ENCODE measurements around the gene XPA.
A peak's percentile ranks its signal among the peaks of the same experiment; 100 is the strongest.
"Not testable (repeated sequence)": the region's sequence is repeated elsewhere in the genome, so short reads cannot be mapped to it uniquely, and the experiment has no call there.

The XPA gene

GRCh38 chr9:97696803-97697601, at the start of gene XPA:
XPA (minus strand) TSS chr9:97697340; CDS start chr9:97697292, 48 bp downstream.
- TF ChIP-seq CTCF (IDR thresholded peaks at IDR 0.05; ENCODE audit: borderline replicate concordance, insufficient read depth, low read depth, low read length) = no peak
- peak within 1 kb of the TSS; percentile 85 for H3K4me3 ChIP-seq (ENCODE audit: low read depth, low read length)

- no peak for TF ChIP-seq CTCF (IDR thresholded peaks at IDR 0.05; ENCODE audit: borderline replicate concordance, insufficient read depth, low read depth, low read length)
- H3K4me3 ChIP-seq (ENCODE audit: low read depth, low read length) = no peak overlapping the region
Observed at GRCh38 chr9:97744710-97745708, 47.9 kb upstream of the XPA start.

GRCh38 chr9:97744025-97744424, 46.9 kb upstream of the XPA start:
- not testable (repeated sequence) for H3K4me3 ChIP-seq (ENCODE audit: low read depth, low read length)

GRCh38 chr9:97742545-97742944, 45.4 kb upstream of the XPA start:
- no peak for TF ChIP-seq CTCF (IDR thresholded peaks at IDR 0.05; ENCODE audit: borderline replicate concordance, insufficient read depth, low read depth, low read length)
- no peak overlapping the region for H3K4me3 ChIP-seq (ENCODE audit: low read depth, low read length)

GRCh38 chr9:97741947-97742346, 44.8 kb upstream of the XPA start:
- no peak overlapping the region for H3K4me3 ChIP-seq (ENCODE audit: low read depth, low read length)
- TF ChIP-seq CTCF (IDR thresholded peaks at IDR 0.05; ENCODE audit: borderline replicate concordance, insufficient read depth, low read depth, low read length) = no peak

GRCh38 chr9:97740848-97741821, 44.0 kb upstream of the XPA start:
- peak overlapping the region; percentile 5 for H3K4me3 ChIP-seq (ENCODE audit: low read depth, low read length)

More at GRCh38 chr9:97740848-97741821, 44.0 kb upstream of the XPA start:
- TF ChIP-seq CTCF (IDR thresholded peaks at IDR 0.05; ENCODE audit: borderline replicate concordance, insufficient read depth, low read depth, low read length) = peak; percentile 11; the same call in 1 of the 2 replicates
